Endothelial cell of umbilical vein (primary cell): ENCODE results near the gene TMEM164. TPM values are rescaled to one million over a fixed set of nuclear protein-coding genes. Genes with fewer than 3 reads are reported as not detected.

Experiments used
- BruUV-seq: library from RNA; stranded (reverse); fragments of 400-500 nt; replicated peaks from 2 replicates; lab custom pipeline; 2021; lab: Mats Ljungman, UMichigan
- CTCF ChIA-PET: fragments of 300-600, 350-600 bp; sonication (Branson Sonifier 250); formaldehyde crosslinking; loops from one replicate; lab custom pipeline; 2021; ENCODE audit warnings: antibody characterized with exemption, inconsistent platforms; lab: Charles Lee
- POLR2A ChIA-PET: fragments of 300-600, 350-600 bp; sonication (Branson Sonifier 250); formaldehyde crosslinking; loops from one replicate; lab custom pipeline; 2021; ENCODE audit warnings: antibody characterized with exemption, inconsistent platforms; lab: Charles Lee
- DNase-seq: peaks from one replicate; pipeline ENCODE4 v3.0.0-alpha.2; 2011; ENCODE audit warnings: low read depth, low spot score
- FAIRE-seq: peaks from 2 replicates; lab custom pipeline; 2011; peaks lifted over from hg19 to GRCh38; lab: Jason Lieb, UNC
- H2AFZ ChIP-seq: 2 replicates; pipeline ENCODE4 v1.6.0; 2012; ENCODE audit warnings: low read depth, low read length, control low read depth, inconsistent platforms
- H3K27ac ChIP-seq: 2 replicates; pipeline ENCODE4 v1.5.1; 2011; ENCODE audit warnings: low read depth, mild to moderate bottlenecking, control low read depth, low read length, moderate library complexity; ENCODE audit not compliant: insufficient read depth
- H3K27me3 ChIP-seq, 2 experiments: 2 replicates each; pipeline versions ENCODE4 v1.6.0 to v1.6.1; 2011; ENCODE audit warnings: low read length in 2 of 2, mixed read lengths in 1 of 2; ENCODE audit not compliant: control insufficient read depth in 2 of 2, insufficient read depth in 2 of 2
- H3K36me3 ChIP-seq, 2 experiments: 2 replicates in 1 of 2; 3 replicates in 1 of 2; pipeline ENCODE4 v1.5.1; 2011; ENCODE audit warnings: low read length in 2 of 2, mild to moderate bottlenecking in 1 of 2, moderate library complexity in 1 of 2; ENCODE audit not compliant: control insufficient read depth in 2 of 2, insufficient read depth in 2 of 2; ENCODE audit errors: extremely low read depth in 1 of 2
- H3K4me1 ChIP-seq: 3 replicates; pipeline ENCODE4 v1.5.1; 2011; ENCODE audit warnings: mild to moderate bottlenecking, low read length; ENCODE audit not compliant: control insufficient read depth, insufficient read depth; ENCODE audit errors: extremely low read depth
- H3K4me2 ChIP-seq: 2 replicates; pipeline ENCODE4 v1.6.1; 2011; ENCODE audit warnings: low read length, control low read depth, mixed read lengths; ENCODE audit not compliant: insufficient read depth
- H3K4me3 ChIP-seq, 3 experiments: fragments of 200-600 bp in 1 of 3; sonication (generic), shearing (Covaris generic) in 1 of 3; replicated peaks in 1 of 3; 2 replicates each; pipeline ENCODE4 v1.5.1; 2011 to 2016; ENCODE audit warnings: control low read depth in 3 of 3, low read length in 3 of 3, mild to moderate bottlenecking in 2 of 3, inconsistent platforms in 1 of 3, low read depth in 1 of 3, moderate library complexity in 1 of 3; ENCODE audit not compliant: insufficient read depth in 1 of 3
- H3K79me2 ChIP-seq: 2 replicates; pipeline ENCODE4 v1.6.0; 2012; ENCODE audit warnings: low read length, inconsistent platforms; ENCODE audit not compliant: control insufficient read depth, insufficient read depth
- H3K9ac ChIP-seq: replicated peaks from 2 replicates; pipeline ENCODE3; 2011; ENCODE audit warnings: low read length, control low read depth; ENCODE audit not compliant: insufficient read depth; ENCODE audit errors: extremely low read depth
- H3K9me1 ChIP-seq: replicated peaks from 3 replicates; pipeline ENCODE4 v1.6.0; 2011; ENCODE audit warnings: mild to moderate bottlenecking, low read length; ENCODE audit not compliant: control insufficient read depth, insufficient read depth; ENCODE audit errors: extremely low read depth
- H3K9me3 ChIP-seq: replicated peaks from 2 replicates; pipeline ENCODE4 v1.5.1; 2012; ENCODE audit warnings: low read length, inconsistent platforms; ENCODE audit not compliant: control insufficient read depth, insufficient read depth
- H4K20me1 ChIP-seq: replicated peaks from 2 replicates; pipeline ENCODE3; 2011; ENCODE audit warnings: mild to moderate bottlenecking, low read length; ENCODE audit not compliant: control insufficient read depth, insufficient read depth; ENCODE audit errors: extremely low read depth
- EZH2 ChIP-seq: IDR thresholded peaks from 2 replicates; pipeline ENCODE4 v1.6.1; 2012; ENCODE audit warnings: borderline replicate concordance, low read depth, mild to moderate bottlenecking, moderate library complexity, low read length, inconsistent platforms; ENCODE audit not compliant: severe bottlenecking
- FOS ChIP-seq: IDR thresholded peaks from 2 replicates; pipeline ENCODE4 v1.6.1; 2011; ENCODE audit warnings: mild to moderate bottlenecking, low read length, moderate library complexity, borderline replicate concordance; ENCODE audit not compliant: insufficient read depth
- MYC ChIP-seq: IDR thresholded peaks from one replicate; pipeline ENCODE4 v1.6.1; 2011; ENCODE audit warnings: mild to moderate bottlenecking, low read depth, low read length
- POLR2AphosphoS5 ChIP-seq: IDR thresholded peaks from 2 replicates; pipeline ENCODE4 v1.6.1; 2012; ENCODE audit warnings: low read depth, mild to moderate bottlenecking, control low read depth, low read length, moderate library complexity; ENCODE audit not compliant: insufficient read depth
- dilution Hi-C: fragments of 300-500 bp; cut with MboI; formaldehyde crosslinking; loops from one replicate; pipeline ENCODE4 v1.15.0; 2019; ENCODE audit warnings: low sequenced_read_pairs; ENCODE audit not compliant: extremely low pct_ligation_motif_present
- intact Hi-C: fragments of 100-400 bp; cut with micrococcal nuclease; formaldehyde crosslinking; loops from one replicate; pipeline ENCODE4 v1.10.0; 2022
- polyA plus RNA-seq, 4 experiments: library from polyadenylated mRNA; depleted of rRNA in 3 of 4; stranded (reverse) in 3 of 4; unstranded in 1 of 4; fragments of >200 nt; gene quantifications; 2 replicates each; pipeline versions ENCODE4 v1.2.1 to v1.2.3, GENCODE V29; 2011 to 2012; ENCODE audit warnings: missing spikeins in 1 of 4
- total RNA-seq: library from RNA; stranded (reverse); gene quantifications from 2 replicates; pipeline ENCODE4 v1.2.3, GENCODE V29; 2021
- TF ChIP-seq, protein P1 (sequence below), 2 donors: IDR thresholded peaks; 1 replicate in 1 of 2; 2 replicates in 1 of 2; pipeline ENCODE4 v1.5.1; 2011; ENCODE audit warnings: low read length in 2 of 2, mild to moderate bottlenecking in 2 of 2, moderate library complexity in 2 of 2, control low read depth in 1 of 2, inconsistent platforms in 1 of 2, low read depth in 1 of 2; ENCODE audit not compliant: insufficient read depth in 1 of 2; ENCODE audit errors: extremely low read depth in 1 of 2
- TF ChIP-seq, protein P2 (sequence below): IDR thresholded peaks from 2 replicates; pipeline ENCODE4 v1.6.1; 2011; ENCODE audit not compliant: insufficient read depth, insufficient read length

The TMEM164 gene
- total and polyA plus RNA-seq, 2 donors (not counting 3 experiments of a cell fraction or from before 2014, with no cell fraction given) = 12.8 to 22.2 TPM

DNA sequence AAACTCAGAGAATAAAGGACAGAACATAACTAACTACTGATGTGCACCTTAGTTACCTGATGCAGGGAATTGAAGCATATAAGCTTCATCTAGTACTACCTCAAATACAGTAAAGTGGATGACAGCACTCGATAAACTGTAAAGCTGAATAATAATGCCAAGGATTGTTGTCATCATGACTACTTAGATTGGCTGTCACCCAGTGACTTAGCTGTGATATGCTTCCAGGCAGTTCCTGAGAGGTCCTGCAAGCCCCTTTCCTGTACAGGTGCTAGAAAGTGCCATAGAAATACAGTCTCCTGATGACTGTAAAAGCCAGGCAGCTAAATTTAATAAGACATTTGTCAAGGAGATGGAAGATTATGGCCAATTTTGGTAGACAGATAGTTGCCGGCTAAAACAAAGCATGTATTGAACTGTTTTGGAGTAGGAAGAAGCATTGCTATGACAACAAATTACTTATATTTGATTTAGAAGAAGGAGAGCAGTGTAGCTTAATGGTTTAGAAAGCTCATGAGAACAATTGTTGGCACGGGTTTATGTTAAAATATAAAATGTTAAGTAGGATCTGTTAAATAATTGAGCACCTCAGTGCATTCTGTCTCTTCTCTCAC is 29.7 kb downstream of the TMEM164 start:
- FAIRE-seq (no peak), DNase-seq (no peak)
- no peaks in the 10 kb centered on the region for H3K9me3 ChIP-seq
- CTCF ChIA-PET = interaction anchor here (0.8 to 1.7 kb wide), 5 partner anchors 12 to 121 kb away, joined by 3 to 6 read pairs (median 3); no protein-coding TSS in a partner anchor
- no peak overlapping the region for H2AFZ ChIP-seq
- no peak overlapping the region for H3K27ac ChIP-seq
- BruUV-seq = no TSS peak
- no peak overlapping the region for H3K4me2 ChIP-seq
- H4K20me1 ChIP-seq = no peaks in the 10 kb centered on the region
- H3K27me3 ChIP-seq = no peaks in the 10 kb centered on the region
- intact Hi-C loops = no loop called here
- no peak overlapping the region for H3K9ac ChIP-seq
- H3K79me2 ChIP-seq = no peaks in the 10 kb centered on the region
- H3K36me3 ChIP-seq = no peaks in the 10 kb centered on the region
- dilution Hi-C loops = no loop called here
- no peak overlapping the region for H3K4me3 ChIP-seq
- no peaks in the 10 kb centered on the region for H3K9me1 ChIP-seq
- POLR2A ChIA-PET = no interaction called here
- no peaks in the 10 kb centered on the region for H3K4me1 ChIP-seq
- TF ChIP-seq, protein P1, sequence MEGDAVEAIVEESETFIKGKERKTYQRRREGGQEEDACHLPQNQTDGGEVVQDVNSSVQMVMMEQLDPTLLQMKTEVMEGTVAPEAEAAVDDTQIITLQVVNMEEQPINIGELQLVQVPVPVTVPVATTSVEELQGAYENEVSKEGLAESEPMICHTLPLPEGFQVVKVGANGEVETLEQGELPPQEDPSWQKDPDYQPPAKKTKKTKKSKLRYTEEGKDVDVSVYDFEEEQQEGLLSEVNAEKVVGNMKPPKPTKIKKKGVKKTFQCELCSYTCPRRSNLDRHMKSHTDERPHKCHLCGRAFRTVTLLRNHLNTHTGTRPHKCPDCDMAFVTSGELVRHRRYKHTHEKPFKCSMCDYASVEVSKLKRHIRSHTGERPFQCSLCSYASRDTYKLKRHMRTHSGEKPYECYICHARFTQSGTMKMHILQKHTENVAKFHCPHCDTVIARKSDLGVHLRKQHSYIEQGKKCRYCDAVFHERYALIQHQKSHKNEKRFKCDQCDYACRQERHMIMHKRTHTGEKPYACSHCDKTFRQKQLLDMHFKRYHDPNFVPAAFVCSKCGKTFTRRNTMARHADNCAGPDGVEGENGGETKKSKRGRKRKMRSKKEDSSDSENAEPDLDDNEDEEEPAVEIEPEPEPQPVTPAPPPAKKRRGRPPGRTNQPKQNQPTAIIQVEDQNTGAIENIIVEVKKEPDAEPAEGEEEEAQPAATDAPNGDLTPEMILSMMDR (IDR thresholded peaks at IDR 0.05; ENCODE audit: extremely low read depth in 1 of 2, insufficient read depth in 1 of 2, low read depth in 1 of 2, low read length in 2 of 2) = no peak
- TF ChIP-seq FOS (no peak), MYC (no peak), POLR2AphosphoS5 (no peak), EZH2 (no peak)
- TF ChIP-seq, protein P2, sequence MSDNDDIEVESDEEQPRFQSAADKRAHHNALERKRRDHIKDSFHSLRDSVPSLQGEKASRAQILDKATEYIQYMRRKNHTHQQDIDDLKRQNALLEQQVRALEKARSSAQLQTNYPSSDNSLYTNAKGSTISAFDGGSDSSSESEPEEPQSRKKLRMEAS = no peak
